PC-3 (cell line): ENCODE measurements around the gene IQSEC1. TPM values are rescaled to one million over a fixed set of nuclear protein-coding genes. Genes with fewer than 3 reads are reported as not detected.

Experiments used
- ATAC-seq: fragments of 200-7000 bp; cut with Tn5 transposase; 2 replicates; pipeline ENCODE4 v1.9.1; 2020; ENCODE audit warnings: mild to moderate bottlenecking, moderate library complexity
- BruUV-seq: library from RNA; stranded (reverse); fragments of 400-500 nt; replicated peaks from 2 replicates; lab custom pipeline; 2021; lab: Mats Ljungman, UMichigan
- CTCF ChIA-PET: fragments of 300-600 bp; sonication (Branson Sonifier 250); formaldehyde crosslinking; loops from one replicate; lab custom pipeline; 2022; ENCODE audit warnings: antibody characterized with exemption; lab: Charles Lee
- POLR2A ChIA-PET: fragments of 300-600 bp; sonication (Branson Sonifier 250); formaldehyde crosslinking; loops from one replicate; lab custom pipeline; 2022; ENCODE audit warnings: antibody characterized with exemption; ENCODE audit not compliant: unreplicated experiment; lab: Charles Lee
- DNase-seq: peaks from one replicate; pipeline ENCODE4 v3.0.0-alpha.2; 2015
- H2AFZ ChIP-seq: fragments of 300-600 bp; sonication (generic); 2 replicates; pipeline ENCODE4 v1.6.0; 2016; ENCODE audit warnings: antibody characterized with exemption, low read length
- H3F3A ChIP-seq: fragments of 300-600 bp; sonication (generic); one replicate; pipeline ENCODE4 v1.6.0; 2017; ENCODE audit warnings: antibody characterized with exemption, low read length, control low read depth, mild to moderate bottlenecking; ENCODE audit not compliant: unreplicated experiment
- H3K27ac ChIP-seq: fragments of 300-600 bp; sonication (generic); 2 replicates; pipeline ENCODE4 v1.5.1; 2016; ENCODE audit warnings: mild to moderate bottlenecking, low read length
- H3K27me3 ChIP-seq: fragments of 300-600 bp; sonication (generic); 2 replicates; pipeline ENCODE4 v1.6.1; 2016; ENCODE audit warnings: low read length, mixed read lengths
- H3K36me3 ChIP-seq: fragments of 300-600 bp; sonication (generic); 2 replicates; pipeline ENCODE4 v1.6.1; 2016; ENCODE audit warnings: low read depth, mixed run types, low read length, mixed read lengths
- H3K4me1 ChIP-seq: fragments of 300-600 bp; sonication (generic); 2 replicates; pipeline ENCODE4 v1.5.1; 2016; ENCODE audit warnings: low read length; ENCODE audit not compliant: insufficient read depth
- H3K4me2 ChIP-seq: fragments of 300-600 bp; sonication (generic); 2 replicates; pipeline ENCODE4 v1.6.0; 2016; ENCODE audit warnings: low read length
- H3K4me3 ChIP-seq: fragments of 300-600 bp; sonication (generic); 2 replicates; pipeline ENCODE4 v1.5.1; 2016; ENCODE audit warnings: mild to moderate bottlenecking, low read length, mixed read lengths
- H3K79me2 ChIP-seq: fragments of 300-600 bp; sonication (generic); 2 replicates; pipeline ENCODE4 v1.6.1; 2017; ENCODE audit warnings: low read length, mixed read lengths
- H3K9ac ChIP-seq: fragments of 300-600 bp; sonication (generic); 2 replicates; pipeline ENCODE4 v1.6.0; 2016; ENCODE audit warnings: mild to moderate bottlenecking, low read length
- H3K9me2 ChIP-seq: fragments of 300-600 bp; sonication (generic); replicated peaks from 2 replicates; pipeline ENCODE4 v1.6.1; 2016; ENCODE audit warnings: mixed run types, low read length, mixed read lengths
- H3K9me3 ChIP-seq: fragments of 300-600 bp; sonication (generic); 2 replicates; pipeline ENCODE4 v1.6.1; 2016; ENCODE audit warnings: low read length, mixed read lengths
- H4K20me1 ChIP-seq: fragments of 300-600 bp; sonication (generic); 2 replicates; pipeline ENCODE4 v1.6.1; 2016; ENCODE audit warnings: low read length, mixed read lengths
- CTCF ChIP-seq: fragments of 300-600 bp; sonication (generic); conservative IDR thresholded peaks from 2 replicates; pipeline ENCODE4 v1.5.1; 2017; ENCODE audit warnings: antibody characterized with exemption, low read depth, mild to moderate bottlenecking, low read length
- EZH2 ChIP-seq: fragments of 300-600 bp; sonication (generic); IDR thresholded peaks from one replicate; pipeline ENCODE4 v1.6.1; 2017; ENCODE audit warnings: antibody characterized with exemption, mild to moderate bottlenecking, low read length; ENCODE audit not compliant: unreplicated experiment
- EZH2phosphoT487 ChIP-seq: fragments of 300-600 bp; sonication (generic); IDR thresholded peaks from 2 replicates; pipeline ENCODE4 v1.6.1; 2018; ENCODE audit warnings: mild to moderate bottlenecking, antibody characterized with exemption, low read length, borderline replicate concordance
- intact Hi-C: fragments of 100-400 bp; cut with micrococcal nuclease; formaldehyde crosslinking; loops from 2 replicates; pipeline ENCODE4 v1.9.0; 2023
- total RNA-seq: library from RNA; depleted of rRNA; stranded (reverse); fragments of >200 nt; gene quantifications from 2 replicates; pipeline ENCODE4 v1.2.3, GENCODE V29; 2014

The IQSEC1 gene
- total RNA-seq, 1 experiment from 2014 or later = 37.9 TPM

DNA sequence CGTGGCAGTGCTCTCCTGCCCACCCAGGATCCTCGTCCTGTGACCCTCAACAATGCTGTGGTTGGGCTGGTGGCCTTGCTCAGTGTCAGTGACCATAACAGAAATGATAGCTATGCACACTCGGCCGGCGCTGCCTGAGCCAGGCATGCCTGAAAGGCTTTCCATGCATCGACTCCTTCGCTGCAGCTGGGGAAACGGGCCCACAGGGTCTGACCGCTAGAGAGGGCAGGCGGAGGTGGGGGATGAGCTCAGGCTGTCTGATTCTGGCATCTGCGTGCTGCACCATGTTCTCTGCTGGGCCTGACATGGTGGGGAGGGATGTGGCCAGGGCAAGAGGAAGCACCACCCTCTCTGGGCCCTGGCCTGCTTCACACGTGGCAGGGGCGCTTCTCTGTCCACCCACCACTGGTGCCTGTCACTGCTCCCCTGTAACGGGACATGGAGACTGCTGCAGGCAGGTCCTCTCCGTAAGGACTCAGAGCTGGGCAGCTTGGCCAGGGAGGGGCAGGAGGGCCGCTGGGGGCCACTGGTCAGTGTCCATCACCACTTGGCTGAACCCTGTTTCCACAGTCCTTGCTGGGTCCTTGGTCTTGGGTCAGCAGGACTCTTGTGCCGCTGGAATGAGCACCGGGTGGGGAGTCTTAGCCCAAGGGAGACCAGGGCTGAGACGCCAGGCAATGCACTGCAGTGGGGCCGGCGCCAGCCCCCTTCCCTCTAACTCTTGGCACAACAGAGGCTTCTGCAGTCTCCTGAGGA is 167.7 kb downstream of the IQSEC1 start:
- POLR2A ChIA-PET = no interaction called here
- intact Hi-C loops = no loop called here

GRCh38 chr3:12904951-12905315 is 168.3 kb downstream of the IQSEC1 start:
- ChIA-PET POLR2A (no interaction called here), CTCF (no interaction called here)
- H3K9me3 ChIP-seq = no peaks in the 10 kb centered on the region
- no peak overlapping the region for H2AFZ ChIP-seq
- no peaks in the 10 kb centered on the region for H3K4me1 ChIP-seq
- H3K27ac ChIP-seq = no peak overlapping the region
- no peak overlapping the region for H3K9ac ChIP-seq
- ATAC-seq (no peak), DNase-seq (no peak)
- H3K36me3 ChIP-seq = peaks cover 14% of the 10 kb centered on the region
- intact Hi-C loops = no loop called here
- BruUV-seq = no TSS peak
- no peak overlapping the region for H3K4me3 ChIP-seq
- no peaks in the 10 kb centered on the region for H3K27me3 ChIP-seq
- no peaks in the 10 kb centered on the region for H3F3A ChIP-seq
- H3K79me2 ChIP-seq = no peaks in the 10 kb centered on the region
- H4K20me1 ChIP-seq = no peaks in the 10 kb centered on the region
- no peaks in the 10 kb centered on the region for H3K9me2 ChIP-seq
- TF ChIP-seq EZH2 = no peak
- TF ChIP-seq EZH2phosphoT487 = no peak
- TF ChIP-seq CTCF = no peak
- H3K4me2 ChIP-seq = no peak overlapping the region

More for the DNA sequence above, 167.7 kb downstream of the IQSEC1 start:
- Histone ChIP-seq H3K79me2 (no peaks in the 10 kb centered on the region), H3K27me3 (no peaks in the 10 kb centered on the region), H3K4me2 (no peak overlapping the region), H4K20me1 (no peaks in the 10 kb centered on the region), H3K9me2 (no peaks in the 10 kb centered on the region), H3F3A (no peaks in the 10 kb centered on the region), H3K9ac (no peak overlapping the region), H3K4me1 (no peaks in the 10 kb centered on the region), H3K27ac (no peak overlapping the region), H3K9me3 (no peaks in the 10 kb centered on the region), H3K4me3 (no peak overlapping the region), H2AFZ (no peak overlapping the region), H3K36me3 (peaks cover 14% of the 10 kb centered on the region)
- CTCF ChIA-PET = no interaction called here
- TF ChIP-seq EZH2phosphoT487 = no peak
- TF ChIP-seq CTCF = no peak
- TF ChIP-seq EZH2 = no peak
- DNase-seq (no peak), ATAC-seq (no peak)
- BruUV-seq = no TSS peak

DNA sequence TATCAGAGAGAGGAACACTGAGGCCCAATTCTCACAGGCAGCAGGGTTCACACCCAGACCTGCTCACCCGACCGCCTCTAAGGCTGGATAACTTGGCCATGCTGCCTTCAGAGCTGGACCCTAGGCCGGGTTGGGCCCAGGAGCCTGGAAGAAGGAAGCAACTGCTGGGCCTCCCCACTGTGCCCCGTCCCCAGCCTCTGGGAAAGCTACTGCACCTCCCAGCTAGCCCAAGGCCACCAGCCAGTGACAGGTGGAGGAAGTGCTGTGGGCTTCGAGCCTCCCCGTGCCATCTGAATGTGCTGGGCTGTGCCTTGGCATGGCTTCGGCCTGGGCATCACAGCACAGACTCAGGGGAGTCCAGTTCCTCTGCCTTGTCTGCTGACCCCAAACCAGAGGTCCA is 169.3 kb downstream of the IQSEC1 start:
- no peaks in the 10 kb centered on the region for H4K20me1 ChIP-seq
- ATAC-seq (no peak), DNase-seq (no peak)
- H2AFZ ChIP-seq = no peak overlapping the region
- no peaks in the 10 kb centered on the region for H3K9me3 ChIP-seq
- ChIA-PET POLR2A (no interaction called here), CTCF (no interaction called here)
- intact Hi-C loops = no loop called here
- no peak overlapping the region for H3K9ac ChIP-seq
- TF ChIP-seq EZH2 = no peak
- TF ChIP-seq CTCF = no peak
- TF ChIP-seq EZH2phosphoT487 = no peak
- no peaks in the 10 kb centered on the region for H3K9me2 ChIP-seq
- H3K27ac ChIP-seq = no peak overlapping the region
- H3K4me3 ChIP-seq = no peak overlapping the region
- no peaks in the 10 kb centered on the region for H3K4me1 ChIP-seq
- no peaks in the 10 kb centered on the region for H3K27me3 ChIP-seq
- peaks cover 17% of the 10 kb centered on the region for H3K36me3 ChIP-seq
- H3K4me2 ChIP-seq = no peak overlapping the region
- no peaks in the 10 kb centered on the region for H3F3A ChIP-seq
- H3K79me2 ChIP-seq = no peaks in the 10 kb centered on the region
- no TSS peak for BruUV-seq
